Stimulated activated CD4-positive, alpha-beta T cell treated with anti-CD3 and anti-CD28 coated beads, Interleukin-12 subunit alpha, Interleukin-12 subunit beta, amount 100 ng/mL, for 4 hours (primary cell): ENCODE data around the gene VAV1.

Source experiments
- DNase-seq: peaks from one replicate; pipeline ENCODE4 v3.0.0-alpha.2; 2020

Gene VAV1

GRCh38 chr19:6772028-6772865 lies at the start of gene VAV1:
Gene VAV1, plus strand, starts transcription at chr19:6772708. Its CDS starts 100 bp downstream, at chr19:6772808.
- DNase-seq: peak; percentile 75

GRCh38 chr19:6723108-6723618 lies 49.3 kb upstream of the VAV1 start:
- DNase-seq: no peak

- DNase-seq: no peak
Measured at GRCh38 chr19:6723738-6724137, 48.8 kb upstream of the VAV1 start.

GRCh38 chr19:6724631-6725492 lies 47.6 kb upstream of the VAV1 start:
- no peak for DNase-seq

GRCh38 chr19:6725513-6726231 lies 46.8 kb upstream of the VAV1 start:
- DNase-seq: no peak

GRCh38 chr19:6728346-6728745 lies 44.2 kb upstream of the VAV1 start:
- DNase-seq: no peak

- no peak for DNase-seq
Measured at GRCh38 chr19:6729573-6730152, 42.8 kb upstream of the VAV1 start.

- DNase-seq: peak; percentile 39
Measured at GRCh38 chr19:6730153-6730804, 42.2 kb upstream of the VAV1 start.

- no peak for DNase-seq
Measured at GRCh38 chr19:6730941-6731670, 41.4 kb upstream of the VAV1 start.

GRCh38 chr19:6731822-6732221 lies 40.7 kb upstream of the VAV1 start:
- DNase-seq: no peak

- DNase-seq: no peak
Measured at GRCh38 chr19:6732803-6733337, 39.6 kb upstream of the VAV1 start.

GRCh38 chr19:6733338-6734095 lies 39.0 kb upstream of the VAV1 start:
- no peak for DNase-seq

GRCh38 chr19:6734096-6734696 lies 38.3 kb upstream of the VAV1 start:
- no peak for DNase-seq

GRCh38 chr19:6735181-6735911 lies 37.2 kb upstream of the VAV1 start:
- no peak for DNase-seq

GRCh38 chr19:6736169-6736916 lies 36.2 kb upstream of the VAV1 start:
- peak; percentile 62 for DNase-seq

GRCh38 chr19:6736917-6737283 lies 35.6 kb upstream of the VAV1 start:
- DNase-seq: no peak

GRCh38 chr19:6737284-6737872 lies 35.1 kb upstream of the VAV1 start, which contains the start of gene GPR108:
Gene GPR108, minus strand, starts transcription at chr19:6737580. Its CDS starts 4 bp downstream, at chr19:6737576.
- peak; percentile 97 for DNase-seq
